Activated CD4-positive, alpha-beta T cell treated with anti-CD3 and anti-CD28 coated beads, Interleukin-2, amount 10 ng/mL, durations not matched to agents 7 days and 5 days (primary cell): Measurements from ENCODE around the gene RPS27L. TPM values are rescaled to one million over a fixed set of nuclear protein-coding genes. Genes with fewer than 3 reads are reported as not detected.
"Not testable (repeated sequence)": the region's sequence is repeated elsewhere in the genome, so short reads cannot be mapped to it uniquely, and the experiment has no call there.

Experiments
- CTCF ChIA-PET: fragments of 350-600 bp; sonication (Branson Sonifier 250); formaldehyde crosslinking; loops from one replicate; lab custom pipeline; 2021; ENCODE audit warnings: antibody characterized with exemption; lab: Charles Lee
- POLR2A ChIA-PET: fragments of 350-600 bp; sonication (Branson Sonifier 250); formaldehyde crosslinking; loops from one replicate; lab custom pipeline; 2021; ENCODE audit warnings: antibody characterized with exemption; lab: Charles Lee
- DNase-seq: peaks from one replicate; pipeline ENCODE4 v3.0.0-alpha.2; 2020
- H3K27ac Mint-ChIP-seq: one replicate; pipeline ENCODE4 v1.8.0; 2021; ENCODE audit warnings: mild to moderate bottlenecking, moderate library complexity, mixed read lengths
- H3K27me3 Mint-ChIP-seq: one replicate; pipeline ENCODE4 v1.8.0; 2021; ENCODE audit warnings: mixed read lengths
- H3K36me3 Mint-ChIP-seq: one replicate; pipeline ENCODE4 v1.8.0; 2021; ENCODE audit warnings: low read depth, mixed read lengths
- H3K4me1 Mint-ChIP-seq: one replicate; pipeline ENCODE4 v1.8.0; 2021; ENCODE audit warnings: mixed read lengths
- H3K4me3 Mint-ChIP-seq: one replicate; pipeline ENCODE4 v1.8.0; 2021; ENCODE audit warnings: mild to moderate bottlenecking, moderate library complexity, mixed read lengths
- H3K9me3 Mint-ChIP-seq: one replicate; pipeline ENCODE4 v1.8.0; 2021; ENCODE audit warnings: mixed read lengths
- total RNA-seq, 2 experiments: library from RNA; stranded (reverse); gene quantifications; one replicate each; pipeline ENCODE4 v1.2.3, GENCODE V29; 2021

Gene RPS27L
- total RNA-seq, 2 experiments from 2014 or later = 219 to 226 TPM

DNA sequence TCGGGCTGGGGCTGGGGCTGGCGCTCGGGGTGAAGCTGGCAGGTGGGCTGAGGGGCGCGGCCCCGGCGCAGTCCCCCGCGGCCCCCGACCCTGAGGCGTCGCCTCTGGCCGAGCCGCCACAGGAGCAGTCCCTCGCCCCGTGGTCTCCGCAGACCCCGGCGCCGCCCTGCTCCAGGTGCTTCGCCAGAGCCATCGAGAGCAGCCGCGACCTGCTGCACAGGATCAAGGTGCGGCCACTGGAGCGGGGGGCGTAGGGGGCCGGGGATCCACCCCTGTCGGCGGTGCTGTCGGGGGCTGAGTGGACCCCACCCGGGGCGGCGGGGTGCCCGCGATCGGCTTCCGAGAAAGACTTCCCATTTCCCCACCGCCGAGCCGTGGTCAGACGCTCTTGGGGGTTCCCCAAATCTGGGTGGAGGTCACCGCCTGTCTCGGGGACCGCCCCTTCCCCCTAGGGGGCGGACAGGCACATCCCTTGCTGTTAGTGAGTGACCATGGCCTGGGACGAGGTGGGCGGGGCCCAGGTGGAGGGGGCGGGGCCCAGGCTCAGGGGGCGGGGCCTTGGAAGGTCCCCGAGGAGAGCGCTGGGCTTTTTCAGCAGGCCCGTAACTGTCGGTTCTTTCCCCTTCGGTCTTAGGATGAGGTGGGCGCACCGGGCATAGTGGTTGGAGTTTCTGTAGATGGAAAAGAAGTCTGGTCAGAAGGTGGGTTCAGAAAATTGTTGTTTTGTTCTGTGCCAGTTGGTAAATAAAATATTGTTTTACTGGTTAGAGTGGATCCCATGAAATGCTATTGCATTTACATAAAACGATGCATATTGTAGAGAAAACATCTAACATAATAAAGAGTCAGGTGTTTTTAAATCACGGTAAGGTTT lies 35.0 kb downstream of the RPS27L start:
- Mint-ChIP-seq H3K4me3 (peak overlapping the region; percentile 91), H3K36me3 (peaks cover 20% of the 10 kb centered on the region), H3K9me3 (peaks cover 23% of the 10 kb centered on the region), H3K4me1 (peaks cover 15% of the 10 kb centered on the region), H3K27me3 (peaks cover 2% of the 10 kb centered on the region), H3K27ac (peak overlapping the region; percentile 86)
- CTCF ChIA-PET = no interaction called here
- DNase-seq = peak; percentile 82
- POLR2A ChIA-PET = no interaction called here

DNA sequence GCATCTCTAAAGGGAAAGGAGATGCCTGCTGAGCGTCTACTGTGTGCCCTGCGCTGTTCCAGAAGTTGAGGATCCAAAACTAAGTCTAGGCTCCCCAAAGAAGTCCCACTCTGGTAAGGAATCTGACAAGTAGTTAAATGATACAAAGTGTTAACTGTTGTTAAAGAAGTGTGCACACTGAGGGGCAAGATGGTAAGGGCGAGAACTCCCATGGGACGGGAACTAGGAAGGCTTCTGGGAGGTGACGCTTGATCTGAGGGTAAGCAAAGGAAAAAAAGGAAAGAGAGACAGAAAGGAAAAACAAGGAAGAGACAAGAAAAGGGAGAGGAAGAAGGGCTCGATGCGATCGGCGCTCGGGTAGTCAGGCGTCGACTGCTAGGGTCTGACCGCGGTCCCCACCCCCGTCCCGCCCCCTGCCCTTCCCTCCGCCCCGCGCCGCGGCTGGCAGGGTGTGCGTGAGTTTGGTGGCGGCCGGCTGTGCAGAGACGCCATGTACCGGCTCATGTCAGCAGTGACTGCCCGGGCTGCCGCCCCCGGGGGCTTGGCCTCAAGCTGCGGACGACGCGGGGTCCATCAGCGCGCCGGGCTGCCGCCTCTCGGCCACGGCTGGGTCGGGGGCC lies 35.8 kb downstream of the RPS27L start, which contains the start of gene LACTB:
Gene LACTB, plus strand, starts transcription at position 480 of the 620 bp plus-strand sequence. Its CDS starts 11 bp downstream, at position 491.
- Mint-ChIP-seq H3K9me3 (peaks cover 23% of the 10 kb centered on the region), H3K4me3 (peak within 1 kb of the TSS; percentile 91), H3K36me3 (peaks cover 17% of the 10 kb centered on the region), H3K27ac (peak within 1 kb of the TSS; percentile 86), H3K4me1 (peaks cover 15% of the 10 kb centered on the region), H3K27me3 (peaks cover 2% of the 10 kb centered on the region)
- DNase-seq = peak; percentile 81
- POLR2A ChIA-PET = no interaction called here
- CTCF ChIA-PET = no interaction called here

DNA sequence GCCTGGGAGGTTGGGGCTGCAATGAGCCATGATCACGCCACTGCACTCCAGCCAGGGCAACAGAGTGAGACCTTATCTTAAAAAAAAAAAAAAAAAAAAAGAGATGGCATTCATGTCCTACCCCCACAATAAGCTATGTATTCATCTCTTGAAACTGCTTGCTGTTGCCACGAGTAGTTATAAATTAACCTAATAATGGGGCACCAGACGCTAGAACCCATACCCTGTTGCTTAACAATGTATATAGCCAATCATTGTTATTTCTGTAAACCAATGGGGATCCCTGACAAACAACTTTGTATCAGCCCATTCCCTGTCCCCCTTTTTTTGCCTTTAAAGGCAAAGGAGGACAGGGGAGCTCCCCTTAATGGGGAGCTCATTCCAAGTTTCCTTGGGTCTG lies 38.4 kb downstream of the RPS27L start:
- Mint-ChIP-seq H3K9me3 (peaks cover 23% of the 10 kb centered on the region), H3K36me3 (peaks cover 16% of the 10 kb centered on the region), H3K4me3 (no peak overlapping the region), H3K4me1 (peaks cover 15% of the 10 kb centered on the region), H3K27ac (no peak overlapping the region), H3K27me3 (peaks cover 2% of the 10 kb centered on the region)
- no peak for DNase-seq
- ChIA-PET POLR2A (no interaction called here), CTCF (interaction anchor here (3.1 kb wide), 1 partner anchor 71 kb away, joined by 12 read pairs; no protein-coding TSS in a partner anchor)

DNA sequence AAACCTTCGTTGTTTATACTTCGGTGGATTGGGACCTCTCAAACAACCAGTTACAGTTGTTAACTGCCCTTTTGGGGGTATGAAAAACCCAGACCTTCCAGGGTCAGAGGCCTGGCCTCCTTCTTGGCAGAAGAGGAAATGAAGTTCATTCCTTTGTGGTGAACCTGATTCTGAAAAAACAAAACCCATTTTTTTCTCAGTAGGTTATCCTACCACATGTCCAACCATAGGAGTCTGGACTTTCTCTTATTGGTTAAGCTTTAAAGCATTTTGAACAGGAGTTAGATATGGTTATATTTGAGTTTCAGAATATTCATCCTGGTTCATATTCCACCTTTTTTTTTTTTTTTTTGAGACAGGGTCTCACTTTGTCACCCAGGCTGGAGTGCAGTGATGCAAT lies 42.8 kb downstream of the RPS27L start:
- POLR2A ChIA-PET = no interaction called here
- H3K9me3 Mint-ChIP-seq = peaks cover 6% of the 10 kb centered on the region
- no peak overlapping the region for H3K27ac Mint-ChIP-seq

DNA sequence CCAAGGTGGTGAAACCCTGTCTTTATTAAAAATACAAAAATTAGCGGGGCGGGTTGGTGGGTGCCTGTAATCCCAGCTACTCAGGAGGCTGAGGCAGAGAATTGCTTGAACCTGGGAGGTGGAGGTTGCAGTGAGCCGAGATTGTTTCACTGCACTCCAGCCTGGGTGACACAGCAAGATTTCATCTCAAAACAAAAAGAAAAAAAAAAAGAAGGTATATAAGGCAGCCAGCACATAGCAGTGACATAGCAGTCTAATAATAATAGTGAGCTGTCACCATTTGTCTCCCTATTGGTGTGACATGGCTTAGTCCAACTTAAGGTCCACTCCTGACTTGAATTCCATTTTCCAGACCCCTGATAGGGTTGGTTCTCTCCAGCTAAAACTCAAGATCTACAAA lies 44.4 kb downstream of the RPS27L start:
- no peaks in the 10 kb centered on the region for H3K36me3 Mint-ChIP-seq
- H3K4me1 Mint-ChIP-seq = no peaks in the 10 kb centered on the region
- no peak for DNase-seq
- no peaks in the 10 kb centered on the region for H3K9me3 Mint-ChIP-seq
- CTCF ChIA-PET = no interaction called here
- POLR2A ChIA-PET = no interaction called here
- no peak overlapping the region for H3K4me3 Mint-ChIP-seq
- no peak overlapping the region for H3K27ac Mint-ChIP-seq
- H3K27me3 Mint-ChIP-seq = no peaks in the 10 kb centered on the region

More for the DNA sequence above, 42.8 kb downstream of the RPS27L start:
- Mint-ChIP-seq H3K4me1 (no peaks in the 10 kb centered on the region), H3K27me3 (no peaks in the 10 kb centered on the region), H3K4me3 (no peak overlapping the region), H3K36me3 (peaks cover 3% of the 10 kb centered on the region)
- no peak for DNase-seq
- CTCF ChIA-PET = interaction anchor here (0.7 to 0.8 kb wide), 2 partner anchors 20 to 46 kb away, joined by 3 read pairs; no protein-coding TSS in a partner anchor

DNA sequence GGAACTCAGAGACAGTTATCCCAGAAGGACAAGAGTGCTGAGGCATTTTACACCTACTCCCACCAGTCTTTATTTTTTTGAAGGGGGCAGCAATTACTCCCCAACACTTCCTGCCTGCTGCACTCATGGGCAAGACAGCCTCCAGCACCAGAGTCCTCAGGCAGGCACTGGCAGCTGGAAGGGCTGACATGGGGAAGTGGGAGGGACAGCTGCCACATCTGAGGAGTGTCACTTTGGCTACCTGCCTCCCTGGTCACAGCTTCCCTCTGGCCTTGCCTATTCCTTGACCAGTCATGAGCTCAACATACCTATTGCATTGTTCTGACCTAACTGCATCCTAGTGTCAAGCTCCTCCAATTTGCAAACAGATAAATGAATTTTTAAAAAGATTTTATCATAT lies 45.8 kb downstream of the RPS27L start:
- Mint-ChIP-seq H3K4me3 (no peak overlapping the region), H3K27me3 (no peaks in the 10 kb centered on the region), H3K36me3 (no peaks in the 10 kb centered on the region), H3K9me3 (no peaks in the 10 kb centered on the region), H3K4me1 (no peaks in the 10 kb centered on the region), H3K27ac (no peak overlapping the region)
- no peak for DNase-seq
- ChIA-PET POLR2A (no interaction called here), CTCF (interaction anchor here (1.4 kb wide), 1 partner anchor 81 kb away, joined by 3 read pairs; no protein-coding TSS in a partner anchor)

DNA sequence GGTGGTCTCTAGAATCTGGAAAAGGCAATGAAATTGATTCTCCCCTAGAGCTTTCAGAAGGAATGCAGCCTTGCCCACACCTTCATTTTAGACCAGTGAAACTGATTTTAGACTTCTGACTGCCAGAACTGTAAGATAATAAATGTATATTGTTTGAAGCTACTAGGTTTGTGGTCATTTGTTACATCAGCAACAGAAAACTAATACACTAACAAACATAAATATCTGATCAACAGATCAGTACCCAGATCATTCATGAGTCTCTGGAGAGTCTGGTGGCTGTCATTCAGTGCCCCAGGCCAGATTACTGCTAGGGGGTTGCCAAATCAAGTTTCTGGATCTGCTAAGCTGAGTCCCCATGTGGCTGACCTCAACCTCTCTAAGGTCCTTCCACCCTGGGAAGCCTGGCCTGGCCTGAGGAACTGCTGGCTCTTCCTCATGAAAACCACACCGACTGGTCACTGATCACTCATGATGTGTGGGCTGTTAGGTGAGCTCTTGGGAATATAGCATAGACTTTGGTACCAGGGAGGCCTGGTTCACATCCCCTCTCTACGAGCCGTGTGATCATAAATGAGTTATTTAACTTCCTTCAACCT lies 46.8 kb downstream of the RPS27L start:
- Mint-ChIP-seq H3K4me1 (no peaks in the 10 kb centered on the region), H3K27me3 (no peaks in the 10 kb centered on the region), H3K9me3 (no peaks in the 10 kb centered on the region), H3K4me3 (no peak overlapping the region), H3K27ac (no peak overlapping the region), H3K36me3 (no peaks in the 10 kb centered on the region)
- POLR2A ChIA-PET = no interaction called here
- DNase-seq = no peak
- CTCF ChIA-PET = interaction anchor here (1.4 kb wide), 1 partner anchor 82 kb away, joined by 3 read pairs; no protein-coding TSS in a partner anchor

DNA sequence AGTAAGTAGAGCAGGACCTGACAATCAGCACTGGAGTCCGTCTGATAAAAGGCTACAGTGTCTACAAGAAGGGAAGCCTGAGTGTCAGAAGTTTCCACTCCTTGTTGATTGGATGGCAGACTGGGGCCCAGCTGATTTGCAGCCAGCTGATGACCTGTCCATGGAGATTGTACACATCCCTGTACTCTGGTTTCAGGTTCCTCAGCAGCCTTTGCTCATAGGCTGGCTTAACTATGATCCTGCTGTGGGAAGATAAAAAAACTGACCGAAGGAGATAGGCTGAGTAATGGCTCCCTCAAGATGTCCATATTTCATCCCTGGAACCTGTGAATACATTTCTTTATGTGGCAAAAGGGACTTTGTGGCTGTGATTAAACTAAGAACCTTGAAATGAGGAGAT lies 47.4 kb downstream of the RPS27L start:
- ChIA-PET POLR2A (no interaction called here), CTCF (interaction anchor here (0.6 kb wide), 1 partner anchor 1575 kb away, joined by 3 read pairs; no protein-coding TSS in a partner anchor)
- no peaks in the 10 kb centered on the region for H3K4me1 Mint-ChIP-seq
- no peaks in the 10 kb centered on the region for H3K27me3 Mint-ChIP-seq
- no peak overlapping the region for H3K4me3 Mint-ChIP-seq
- H3K9me3 Mint-ChIP-seq = no peaks in the 10 kb centered on the region
- no peak for DNase-seq
- H3K27ac Mint-ChIP-seq = no peak overlapping the region
- H3K36me3 Mint-ChIP-seq = no peaks in the 10 kb centered on the region

DNA sequence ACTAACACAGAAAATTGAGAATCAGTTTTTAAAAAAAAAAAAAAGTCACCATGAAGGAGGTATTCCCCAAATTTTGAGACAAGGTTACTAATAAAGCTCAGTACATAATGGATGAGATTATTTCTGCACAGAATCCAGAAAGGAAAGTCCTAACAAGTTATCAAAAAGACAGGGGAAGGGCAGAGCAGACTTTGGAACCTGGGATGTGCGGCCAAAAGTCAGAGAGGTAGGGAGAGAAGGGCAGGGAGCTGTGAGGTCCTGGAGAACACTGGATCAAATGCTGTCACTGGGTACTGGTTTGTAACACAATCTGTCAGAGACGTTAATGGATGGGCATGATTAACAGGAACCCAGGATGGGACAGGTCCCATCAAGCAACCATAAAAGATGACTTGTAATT lies 47.8 kb downstream of the RPS27L start:
- DNase-seq = no peak
- H3K36me3 Mint-ChIP-seq = no peaks in the 10 kb centered on the region
- CTCF ChIA-PET = interaction anchor here (0.6 kb wide), 1 partner anchor 1576 kb away, joined by 3 read pairs; no protein-coding TSS in a partner anchor
- peaks cover 2% of the 10 kb centered on the region for H3K27me3 Mint-ChIP-seq
- no peak overlapping the region for H3K4me3 Mint-ChIP-seq
- H3K9me3 Mint-ChIP-seq = no peaks in the 10 kb centered on the region
- no peaks in the 10 kb centered on the region for H3K4me1 Mint-ChIP-seq
- H3K27ac Mint-ChIP-seq = no peak overlapping the region
- POLR2A ChIA-PET = no interaction called here

DNA sequence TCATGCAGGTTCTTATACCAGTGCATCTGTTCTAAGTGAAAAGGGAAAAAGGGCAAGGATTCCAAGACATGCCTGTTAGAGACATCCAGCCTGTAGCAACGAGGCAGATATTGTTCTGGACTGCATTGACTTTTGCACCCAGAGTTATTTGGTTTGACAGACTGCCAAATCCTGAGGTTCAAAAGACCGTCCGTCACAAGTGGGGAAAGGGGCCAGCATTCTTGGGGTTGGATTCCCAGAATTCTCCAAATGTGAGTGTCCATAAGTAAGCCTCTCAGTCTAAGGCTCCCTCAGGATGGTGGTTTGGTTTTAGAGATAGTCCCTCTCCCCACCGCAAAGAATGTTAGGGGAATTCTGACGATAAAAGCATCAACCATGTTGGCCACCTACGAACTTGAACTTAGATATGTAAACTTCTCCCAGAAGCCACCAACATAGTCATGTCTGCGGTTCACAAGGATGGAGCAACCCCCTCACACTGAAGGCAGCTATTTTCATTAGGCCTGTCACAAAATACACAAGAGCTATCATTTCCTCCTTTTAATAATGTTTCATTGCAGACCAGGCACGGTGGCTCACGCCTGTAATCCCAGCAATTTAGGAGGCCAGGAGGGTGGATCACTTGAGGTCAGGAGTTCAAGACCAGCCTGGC lies 49.3 kb downstream of the RPS27L start:
- Mint-ChIP-seq H3K27me3 (peaks cover 5% of the 10 kb centered on the region), H3K4me1 (no peaks in the 10 kb centered on the region), H3K4me3 (no peak overlapping the region), H3K36me3 (no peaks in the 10 kb centered on the region), H3K27ac (no peak overlapping the region), H3K9me3 (no peaks in the 10 kb centered on the region)
- DNase-seq = no peak
- ChIA-PET POLR2A (no interaction called here), CTCF (interaction anchor here (0.6 to 1.2 kb wide), 2 partner anchors 7 to 60 kb away, joined by 3 to 4 read pairs; no protein-coding TSS in a partner anchor)

DNA sequence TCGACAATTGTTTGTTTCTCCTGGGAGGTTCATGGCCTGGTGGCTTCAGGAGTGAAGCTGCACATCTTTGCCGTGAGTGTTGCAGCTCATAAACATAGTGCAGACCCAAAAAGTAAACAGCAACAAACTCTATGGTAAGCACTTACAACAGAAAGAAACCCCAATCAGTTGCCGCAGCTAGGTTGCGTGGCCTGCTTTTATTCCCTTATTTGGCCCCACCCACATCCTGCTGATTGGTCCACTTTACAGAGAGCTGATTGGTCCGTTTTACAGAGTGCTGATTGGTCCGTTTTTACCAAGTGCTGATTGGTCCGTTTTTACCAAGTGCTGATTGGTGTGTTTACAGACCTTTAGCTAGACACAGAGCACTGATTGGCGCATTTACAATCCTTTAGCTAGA lies 51.9 kb downstream of the RPS27L start:
- POLR2A ChIA-PET, H3K36me3 Mint-ChIP-seq, H3K9me3 Mint-ChIP-seq, DNase-seq, H3K27ac Mint-ChIP-seq, H3K27me3 Mint-ChIP-seq, H3K4me1 Mint-ChIP-seq, H3K4me3 Mint-ChIP-seq: not testable (repeated sequence)
- CTCF ChIA-PET = interaction anchor here (0.6 kb wide), 1 partner anchor 57 kb away, joined by 3 read pairs; no protein-coding TSS in a partner anchor

DNA sequence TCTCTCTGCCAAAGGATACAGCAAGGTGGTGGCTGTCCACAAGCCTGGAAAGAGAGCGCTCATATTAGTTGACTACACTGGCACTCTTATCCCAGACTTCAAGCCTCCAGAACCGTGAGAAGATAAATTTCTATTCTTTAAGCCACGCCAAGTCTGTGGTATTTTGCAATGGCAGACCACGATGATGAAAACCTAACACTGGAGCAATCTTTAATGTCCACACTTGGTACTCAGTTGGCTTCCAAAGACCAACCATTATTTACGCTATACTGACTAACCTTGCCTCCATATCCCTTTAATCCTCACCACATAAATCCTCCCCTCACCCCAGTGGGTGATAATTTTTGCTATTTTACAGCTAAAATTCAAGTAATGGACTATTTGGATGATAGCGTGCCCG lies 52.5 kb downstream of the RPS27L start:
- no peaks in the 10 kb centered on the region for H3K9me3 Mint-ChIP-seq

More for the DNA sequence above, 52.5 kb downstream of the RPS27L start:
- no peaks in the 10 kb centered on the region for H3K4me1 Mint-ChIP-seq
- no peak overlapping the region for H3K27ac Mint-ChIP-seq
- ChIA-PET POLR2A (no interaction called here), CTCF (no interaction called here)
- peaks cover 5% of the 10 kb centered on the region for H3K27me3 Mint-ChIP-seq
- no peaks in the 10 kb centered on the region for H3K36me3 Mint-ChIP-seq
- no peak overlapping the region for H3K4me3 Mint-ChIP-seq
- DNase-seq = no peak
